CD14-positive monocyte (primary cell): ENCODE results near the gene DENND1A. TPM values are rescaled to one million over a fixed set of nuclear protein-coding genes. Genes with fewer than 3 reads are reported as not detected.
A peak's percentile ranks its signal among the peaks of the same experiment; 100 is the strongest.

ENCODE experiments used
- DNase-seq, 3 donors: peaks; one replicate each; pipeline ENCODE4 v3.0.0-alpha.2; 2011 to 2022
- H2AFZ ChIP-seq: 2 replicates; pipeline ENCODE4 v1.6.0; 2012; ENCODE audit warnings: mild to moderate bottlenecking, low read depth, low read length, inconsistent platforms; ENCODE audit not compliant: insufficient read depth, poor library complexity, severe bottlenecking
- H3K27ac ChIP-seq, 2 donors: 1 replicate in 1 of 2; 2 replicates in 1 of 2; pipeline ENCODE4 v1.5.1; 2012 to 2013; ENCODE audit warnings: low read length in 2 of 2, control low read depth in 1 of 2, inconsistent platforms in 1 of 2, low read depth in 1 of 2, mild to moderate bottlenecking in 1 of 2
- H3K27me3 ChIP-seq, 2 donors: one replicate each; pipeline versions ENCODE4 v1.6.0 to v1.6.1; 2011 to 2013; ENCODE audit warnings: low read length in 2 of 2; ENCODE audit not compliant: control insufficient read depth in 2 of 2, insufficient read depth in 2 of 2
- H3K36me3 ChIP-seq, 2 donors: replicated peaks in 1 of 2; 1 replicate in 1 of 2; 2 replicates in 1 of 2; pipeline versions ENCODE4 v1.5.1 to v1.6.1; 2012 to 2013; ENCODE audit warnings: low read length in 2 of 2, control low read depth in 1 of 2, inconsistent platforms in 1 of 2, mild to moderate bottlenecking in 1 of 2; ENCODE audit not compliant: insufficient read depth in 2 of 2, control insufficient read depth in 1 of 2
- H3K4me1 ChIP-seq, 2 donors: 1 replicate in 1 of 2; 2 replicates in 1 of 2; pipeline versions ENCODE4 v1.5.1 to v1.6.1; 2012 to 2013; ENCODE audit warnings: low read length in 2 of 2, control low read depth in 1 of 2, inconsistent platforms in 1 of 2, mild to moderate bottlenecking in 1 of 2, moderate library complexity in 1 of 2; ENCODE audit not compliant: insufficient read depth in 2 of 2, control insufficient read depth in 1 of 2
- H3K4me2 ChIP-seq: replicated peaks from 2 replicates; pipeline ENCODE3; 2012; ENCODE audit warnings: low read length, moderate library complexity, mild to moderate bottlenecking; ENCODE audit not compliant: poor library complexity, severe bottlenecking; ENCODE audit errors: extremely low read depth
- H3K4me3 ChIP-seq, 3 experiments: fragments of 200-600 bp in 1 of 3; sonication (generic) in 1 of 3; replicated peaks in 1 of 3; 1 replicate in 2 of 3; 2 replicates in 1 of 3; pipeline ENCODE4 v1.5.1; 2011 to 2013; ENCODE audit warnings: low read length in 3 of 3, mild to moderate bottlenecking in 3 of 3, control low read depth in 2 of 3, low read depth in 2 of 3, inconsistent platforms in 1 of 3, moderate library complexity in 1 of 3
- H3K79me2 ChIP-seq: 2 replicates; pipeline ENCODE4 v1.6.0; 2012; ENCODE audit warnings: mild to moderate bottlenecking, control low read depth, inconsistent platforms, low read length, moderate library complexity; ENCODE audit not compliant: insufficient read depth
- H3K9ac ChIP-seq: 2 replicates; pipeline ENCODE4 v1.6.0; 2017; ENCODE audit warnings: low read length, mild to moderate bottlenecking; ENCODE audit not compliant: insufficient read depth, poor library complexity, severe bottlenecking
- H3K9me3 ChIP-seq, 2 donors: replicated peaks in 1 of 2; 1 replicate in 1 of 2; 2 replicates in 1 of 2; pipeline versions ENCODE4 v1.5.1 to v1.6.1; 2012 to 2013; ENCODE audit warnings: low read length in 2 of 2, control low read depth in 1 of 2; ENCODE audit not compliant: control insufficient read depth in 1 of 2, insufficient read depth in 1 of 2
- H4K20me1 ChIP-seq: 2 replicates; pipeline ENCODE4 v1.6.0; 2012; ENCODE audit warnings: mild to moderate bottlenecking, low read length, control low read depth, moderate library complexity; ENCODE audit not compliant: insufficient read depth
- H3K27ac Mint-ChIP-seq, 7 donors: one replicate each; pipeline ENCODE4 v1.8.0; 2020; ENCODE audit warnings: mild to moderate bottlenecking in 7 of 7, mixed read lengths in 7 of 7, moderate library complexity in 6 of 7, inconsistent platforms in 2 of 7
- H3K27me3 Mint-ChIP-seq, 3 donors: one replicate each; pipeline ENCODE4 v1.8.0; 2021 to 2022; ENCODE audit warnings: low read depth in 3 of 3, mild to moderate bottlenecking in 3 of 3, mixed read lengths in 3 of 3, moderate library complexity in 3 of 3, inconsistent platforms in 1 of 3
- H3K36me3 Mint-ChIP-seq, 2 donors: one replicate each; pipeline ENCODE4 v1.8.0; 2020; ENCODE audit warnings: mixed read lengths in 2 of 2, inconsistent platforms in 1 of 2, mild to moderate bottlenecking in 1 of 2
- H3K4me1 Mint-ChIP-seq: one replicate; pipeline ENCODE4 v1.8.0; 2020; ENCODE audit warnings: mild to moderate bottlenecking, mixed read lengths
- H3K4me3 Mint-ChIP-seq, 2 donors: one replicate each; pipeline ENCODE4 v1.8.0; 2020; ENCODE audit warnings: mild to moderate bottlenecking in 2 of 2, mixed read lengths in 2 of 2, moderate library complexity in 1 of 2
- H3K9me3 Mint-ChIP-seq, 7 donors: one replicate each; pipeline ENCODE4 v1.8.0; 2020 to 2022; ENCODE audit warnings: mixed read lengths in 7 of 7, mild to moderate bottlenecking in 6 of 7, moderate library complexity in 6 of 7, inconsistent platforms in 2 of 7
- WGBS: methylation state at CpG from one replicate; pipeline ENCODE4 v1.1.5; 2013; ENCODE audit warnings: missing lambda C conversion rate; ENCODE audit not compliant: insufficient coverage; 5-methylcytosine and 5-hydroxymethylcytosine counted together
- intact Hi-C, 2 donors: fragments of 100-400 bp; cut with micrococcal nuclease; formaldehyde crosslinking; loops; one replicate each; pipeline versions ENCODE4 v1.15.0 to v1.15.1; 2023
- polyA plus RNA-seq, 3 donors: library from polyadenylated mRNA; depleted of rRNA in 1 of 3; unstranded in 2 of 3; stranded (reverse) in 1 of 3; fragments of 300-500 nt in 2 of 3; fragments of >200 nt in 1 of 3; fragmentation: Illumina TruSeq in 2 of 3; gene quantifications; 1 replicate in 2 of 3; 2 replicates in 1 of 3; pipeline ENCODE4 v1.2.3, GENCODE V29; 2012 to 2021
- TF ChIP-seq, protein P1 (sequence below): fragments of 200-600 bp; IDR thresholded peaks from one replicate; pipeline ENCODE4 v1.8.0; 2022; ENCODE audit warnings: antibody characterized with exemption, mild to moderate bottlenecking

DENND1A gene
- polyA plus RNA-seq, 3 donors: 24.8 to 73.0 (median 29.4) TPM

DNA sequence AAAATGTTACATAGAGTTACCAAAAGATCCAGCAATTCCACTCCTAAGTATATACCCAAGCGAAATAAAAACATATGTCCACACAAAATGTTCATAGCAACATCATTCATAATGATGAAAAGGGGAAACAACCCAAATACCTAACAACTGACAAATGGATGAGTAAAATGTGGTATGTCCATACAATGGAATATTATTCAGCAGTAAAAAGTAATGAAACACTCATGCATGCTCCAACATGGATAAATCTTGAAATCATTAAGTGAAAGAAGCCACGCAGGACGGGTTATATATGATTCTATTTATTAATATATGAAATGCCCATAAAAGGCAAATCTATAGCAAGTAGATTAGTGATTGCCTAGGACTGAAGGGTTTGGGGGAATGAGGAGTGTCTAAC lies 6.0 kb downstream of the DENND1A start:
- no peak overlapping the region for H3K27ac Mint-ChIP-seq

GRCh38 chr9:123923377-123923776 lies 6.5 kb downstream of the DENND1A start:
- Histone ChIP-seq H3K4me2 (no peak overlapping the region), H3K9ac (no peak overlapping the region), H3K4me1 (peaks cover 35 to 40% of the 10 kb centered on the region in 2 donors), H3K36me3 (peaks cover 0 to 2% of the 10 kb centered on the region in 2 donors), H4K20me1 (peaks cover 98% of the 10 kb centered on the region), H3K79me2 (peaks cover 100% of the 10 kb centered on the region), H2AFZ (no peak overlapping the region), H3K27me3 (no peaks in the 10 kb centered on the region), H3K9me3 (no peaks in the 10 kb centered on the region), H3K27ac (peak overlapping the region in 1 of 2 donors; percentile 29), H3K4me3 (no peak overlapping the region)
- intact Hi-C loops: loop anchor here in 1 of 2 donors (10.0 kb wide), 1 partner anchor 89 kb away; no protein-coding TSS in a partner anchor
- Mint-ChIP-seq H3K4me1 (peaks cover 74% of the 10 kb centered on the region), H3K4me3 (no peak overlapping the region), H3K9me3 (peaks cover 0 to 5% (median 2%) of the 10 kb centered on the region in 7 donors), H3K27ac (peak overlapping the region in 2 of 7 donors; percentile 1 to 12), H3K36me3 (peaks cover 19 to 29% of the 10 kb centered on the region in 2 donors), H3K27me3 (no peaks in the 10 kb centered on the region)
- WGBS: 100% methylated on average over 2 of the region's 4 CpGs
- TF ChIP-seq, protein P1, sequence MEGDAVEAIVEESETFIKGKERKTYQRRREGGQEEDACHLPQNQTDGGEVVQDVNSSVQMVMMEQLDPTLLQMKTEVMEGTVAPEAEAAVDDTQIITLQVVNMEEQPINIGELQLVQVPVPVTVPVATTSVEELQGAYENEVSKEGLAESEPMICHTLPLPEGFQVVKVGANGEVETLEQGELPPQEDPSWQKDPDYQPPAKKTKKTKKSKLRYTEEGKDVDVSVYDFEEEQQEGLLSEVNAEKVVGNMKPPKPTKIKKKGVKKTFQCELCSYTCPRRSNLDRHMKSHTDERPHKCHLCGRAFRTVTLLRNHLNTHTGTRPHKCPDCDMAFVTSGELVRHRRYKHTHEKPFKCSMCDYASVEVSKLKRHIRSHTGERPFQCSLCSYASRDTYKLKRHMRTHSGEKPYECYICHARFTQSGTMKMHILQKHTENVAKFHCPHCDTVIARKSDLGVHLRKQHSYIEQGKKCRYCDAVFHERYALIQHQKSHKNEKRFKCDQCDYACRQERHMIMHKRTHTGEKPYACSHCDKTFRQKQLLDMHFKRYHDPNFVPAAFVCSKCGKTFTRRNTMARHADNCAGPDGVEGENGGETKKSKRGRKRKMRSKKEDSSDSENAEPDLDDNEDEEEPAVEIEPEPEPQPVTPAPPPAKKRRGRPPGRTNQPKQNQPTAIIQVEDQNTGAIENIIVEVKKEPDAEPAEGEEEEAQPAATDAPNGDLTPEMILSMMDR: no peak
- no peak for DNase-seq

More for the DNA sequence above, 6.0 kb downstream of the DENND1A start:
- H3K9me3 Mint-ChIP-seq: peaks cover 0 to 5% (median 2%) of the 10 kb centered on the region in 7 donors
- H3K9me3 ChIP-seq: no peaks in the 10 kb centered on the region
- no peaks in the 10 kb centered on the region for H3K27me3 ChIP-seq
- peaks cover 100% of the 10 kb centered on the region for H3K79me2 ChIP-seq
- no peak overlapping the region for H3K27ac ChIP-seq
- H3K9ac ChIP-seq: no peak overlapping the region
- peaks cover 98% of the 10 kb centered on the region for H4K20me1 ChIP-seq
- intact Hi-C loops: loop anchor here in 1 of 2 donors (10.0 kb wide), 1 partner anchor 89 kb away; no protein-coding TSS in a partner anchor
- H3K36me3 ChIP-seq: peaks cover 0 to 2% of the 10 kb centered on the region in 2 donors
- no CpG with 5 or more reads among the region's 3 CpGs for WGBS
- H3K4me2 ChIP-seq: no peak overlapping the region
- no peak overlapping the region for H3K4me3 ChIP-seq
- peaks cover 77% of the 10 kb centered on the region for H3K4me1 Mint-ChIP-seq
- TF ChIP-seq, protein P1: no peak
- peaks cover 40 to 45% of the 10 kb centered on the region in 2 donors for H3K4me1 ChIP-seq
- no peak for DNase-seq
- H3K27me3 Mint-ChIP-seq: no peaks in the 10 kb centered on the region
- no peak overlapping the region for H3K4me3 Mint-ChIP-seq
- peaks cover 15 to 25% of the 10 kb centered on the region in 2 donors for H3K36me3 Mint-ChIP-seq
- H2AFZ ChIP-seq: no peak overlapping the region
